NCI-H82 treated with DMSO at 0.1 percent for 48 hours (cell line): ENCODE data around the gene RXRA.
A peak's percentile ranks its signal among the peaks of the same experiment; 100 is the strongest.

Experiments used
- DNase-seq: peaks from one replicate; lab custom pipeline; 2025; ENCODE audit not compliant: unreplicated experiment; lab: John Stamatoyannopoulos, UW

RXRA gene

GRCh38 chr9:134443174-134444037 is 117.2 kb downstream of the RXRA start:
- peak; percentile 41 for DNase-seq

- DNase-seq: no peak
Measured at GRCh38 chr9:134444038-134444315, 117.7 kb downstream of the RXRA start.

- DNase-seq: no peak
Measured at GRCh38 chr9:134445000-134445399, 118.7 kb downstream of the RXRA start.

- peak; percentile 95 for DNase-seq
Measured at GRCh38 chr9:134449180-134449916, 123.1 kb downstream of the RXRA start.

DNA sequence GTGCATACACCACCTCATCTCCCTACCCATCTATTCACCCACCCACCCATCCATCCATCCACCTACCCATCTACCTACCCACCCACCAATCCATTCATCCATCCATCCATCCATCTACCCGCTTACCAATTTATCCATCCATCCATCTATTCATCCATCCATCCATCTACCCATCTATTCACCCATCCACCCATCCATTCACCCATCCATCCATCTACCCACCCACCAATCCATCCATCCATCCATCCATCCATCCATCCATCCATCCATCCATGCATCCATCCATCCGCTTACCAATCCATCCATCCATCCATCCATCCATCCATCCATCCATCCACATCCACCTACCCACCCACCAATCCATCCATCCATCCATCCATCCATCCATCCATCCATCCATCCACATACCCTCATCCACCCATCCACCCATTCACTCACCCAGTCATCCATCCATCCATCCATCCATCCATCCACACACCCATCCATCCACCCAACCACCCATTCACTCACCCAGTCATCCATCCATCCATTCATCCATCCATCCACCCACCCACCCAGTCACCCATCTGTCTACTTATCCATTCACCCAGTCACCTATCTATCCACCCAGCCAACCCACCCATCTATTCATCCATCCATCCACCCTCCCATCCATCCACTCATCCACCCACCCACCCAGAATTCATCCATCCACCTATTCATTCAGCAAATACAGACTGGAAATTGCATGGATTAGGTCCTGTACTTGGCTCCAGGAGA is 125.6 kb downstream of the RXRA start:
- DNase-seq: no peak

DNA sequence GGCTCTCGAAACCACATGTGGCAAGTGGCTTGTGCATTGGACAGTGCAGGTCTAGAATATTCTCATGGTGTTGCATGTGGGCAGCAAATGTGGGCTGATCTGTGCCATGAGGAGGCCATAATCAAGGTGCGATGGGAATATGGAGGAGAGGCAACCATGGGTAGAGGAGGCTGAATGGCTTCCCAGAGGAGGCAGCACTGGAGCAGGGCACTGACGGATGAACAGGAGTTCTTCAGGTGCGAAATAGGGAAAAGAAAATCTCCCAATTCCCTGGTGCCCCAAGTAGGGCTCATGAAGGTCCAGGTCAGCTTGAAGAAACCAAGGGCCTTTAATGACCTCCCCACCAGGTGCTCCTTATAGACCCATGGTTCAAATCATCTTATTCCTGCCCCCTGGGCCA is 126.5 kb downstream of the RXRA start:
- DNase-seq: no peak

DNA sequence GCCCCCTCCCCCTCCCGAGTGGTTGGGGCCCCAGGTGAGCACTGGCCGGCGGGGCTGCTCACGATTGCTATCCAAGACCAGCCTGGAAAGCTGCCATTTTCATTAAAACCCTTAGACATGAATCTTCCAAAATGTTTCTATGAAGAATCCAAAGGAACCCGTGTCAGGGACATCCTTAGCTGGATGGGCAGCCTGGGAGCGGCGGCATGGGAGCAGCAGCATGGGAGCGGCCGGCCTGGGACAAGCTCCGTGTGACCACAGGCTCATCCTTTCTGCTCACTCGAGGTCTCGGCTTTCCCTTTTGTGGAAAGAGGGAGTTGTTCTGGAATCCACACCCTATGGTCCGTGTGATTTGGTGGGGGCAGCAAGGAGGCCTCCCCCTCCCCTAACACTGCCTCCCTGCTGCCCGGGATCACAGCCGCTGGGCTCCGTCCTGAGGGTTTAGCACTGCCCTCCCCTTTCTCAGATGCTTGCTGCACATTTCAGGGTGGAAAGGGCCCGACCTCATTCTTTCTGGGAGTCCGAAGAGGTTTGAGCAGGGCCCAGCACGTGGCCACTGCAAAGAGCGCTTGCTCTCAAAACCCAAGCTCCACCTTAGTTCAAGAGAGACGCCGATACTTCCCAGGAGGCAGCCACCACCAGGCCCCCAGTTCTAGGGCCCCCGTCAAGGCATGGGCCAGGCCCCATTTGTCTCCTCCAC is 127.7 kb downstream of the RXRA start:
- no peak for DNase-seq

DNA sequence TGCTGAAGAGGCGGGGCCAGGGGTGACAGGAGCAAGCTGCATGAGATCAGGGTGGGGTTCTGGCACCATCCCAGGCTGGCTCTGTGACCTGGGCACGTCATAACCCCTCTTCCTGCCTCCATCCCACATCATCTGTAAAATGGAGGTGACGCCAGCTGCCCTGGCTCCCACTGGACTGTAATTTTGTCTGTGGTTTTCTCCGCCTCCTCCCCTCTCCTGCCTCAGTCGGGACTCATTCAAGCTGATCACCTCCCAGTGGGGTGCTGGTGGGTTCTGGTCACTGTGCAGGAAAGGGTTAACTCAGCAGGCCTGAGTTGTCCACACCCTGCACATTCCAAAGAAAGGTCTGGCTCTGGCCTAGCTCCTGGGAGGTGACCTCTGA is 128.2 kb downstream of the RXRA start:
- no peak for DNase-seq

GRCh38 chr9:134455021-134455471 is 128.8 kb downstream of the RXRA start:
- DNase-seq: no peak

- no peak for DNase-seq
Measured at GRCh38 chr9:134455537-134455933, 129.3 kb downstream of the RXRA start.

DNA sequence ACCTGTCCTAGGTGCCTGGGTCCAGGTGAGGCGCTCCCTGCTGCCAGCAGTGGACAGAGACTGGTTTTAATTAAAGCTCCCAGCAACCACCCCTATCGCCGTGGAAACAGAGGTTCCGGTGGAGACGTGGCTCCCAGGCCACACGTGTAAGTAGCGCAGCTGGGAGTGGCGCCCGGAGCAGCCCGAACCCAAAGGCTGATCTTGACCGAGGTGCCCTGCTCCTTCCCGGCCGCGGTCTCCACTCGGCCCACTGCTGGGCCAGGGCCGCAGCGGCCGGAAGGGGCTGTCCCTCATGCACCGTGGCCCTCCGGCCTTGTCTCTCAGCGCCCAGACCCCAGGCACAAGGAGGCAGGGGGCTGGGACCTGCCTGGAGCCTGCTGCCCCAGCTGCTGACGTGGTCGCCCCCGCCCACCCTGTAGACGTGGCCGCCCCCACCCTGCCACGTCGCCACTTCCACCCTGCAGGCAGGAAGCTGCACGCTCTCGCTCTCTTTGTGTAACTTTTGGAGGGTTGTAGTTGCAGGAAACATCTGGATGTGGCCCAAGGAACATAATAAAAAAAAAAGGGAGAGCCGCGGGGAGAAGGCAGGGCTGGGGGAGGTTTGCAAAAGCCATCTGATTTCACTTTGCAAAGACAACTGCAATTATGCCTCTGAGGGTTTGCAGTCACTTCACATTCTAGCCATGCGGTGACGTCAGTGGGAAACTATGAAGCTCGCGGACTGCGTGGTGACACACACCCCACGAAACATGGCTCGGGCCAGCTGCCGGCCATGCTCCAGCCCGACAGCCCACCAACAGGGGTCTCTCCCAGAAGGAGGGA is 129.9 kb downstream of the RXRA start:
- DNase-seq: no peak

GRCh38 chr9:134456756-134457305 is 130.6 kb downstream of the RXRA start:
- no peak for DNase-seq

DNA sequence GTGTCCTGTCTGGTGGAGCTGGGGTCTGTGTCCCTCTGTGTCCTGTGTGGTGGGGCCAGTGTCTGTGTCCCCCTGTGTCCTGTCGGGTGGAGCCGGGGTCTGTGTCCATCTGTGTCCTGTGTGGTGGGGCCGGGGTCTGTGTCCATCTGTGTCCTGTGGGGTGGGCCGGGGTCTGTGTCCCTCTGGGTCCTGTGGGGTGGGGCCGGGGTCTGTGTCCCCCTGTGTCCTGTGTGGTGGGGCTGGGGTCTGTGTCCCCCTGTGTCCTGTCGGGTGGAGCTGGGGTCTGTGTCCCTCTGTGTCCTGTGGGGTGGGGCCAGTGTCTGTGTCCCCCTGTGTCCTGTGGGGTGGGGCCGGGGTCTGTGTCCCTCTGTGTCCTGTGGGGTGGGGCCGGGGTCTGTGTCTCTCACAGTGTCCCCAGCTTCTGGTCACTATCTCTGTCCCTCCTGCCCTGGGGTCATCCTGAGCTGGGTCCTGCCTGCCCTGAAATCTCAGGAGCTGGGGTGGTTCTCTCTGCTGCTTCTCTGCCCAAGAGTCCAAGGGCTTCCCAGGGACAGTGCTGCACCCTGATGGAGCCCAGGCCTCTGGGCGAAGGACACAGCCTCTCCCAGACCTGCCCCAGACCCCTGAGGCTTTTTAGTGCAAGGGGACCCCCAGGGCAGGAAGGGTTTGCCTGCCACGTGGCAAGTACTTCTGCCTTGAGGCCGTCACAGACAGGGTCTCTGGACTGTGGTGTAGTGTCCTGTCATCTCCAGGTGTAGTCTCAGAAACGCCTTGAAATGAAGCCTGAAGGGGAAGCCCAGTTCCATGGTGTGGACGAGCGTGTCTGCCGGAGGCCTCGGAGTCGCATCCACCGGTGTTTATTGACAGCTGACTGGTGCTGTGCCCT is 131.3 kb downstream of the RXRA start:
- DNase-seq: no peak

DNA sequence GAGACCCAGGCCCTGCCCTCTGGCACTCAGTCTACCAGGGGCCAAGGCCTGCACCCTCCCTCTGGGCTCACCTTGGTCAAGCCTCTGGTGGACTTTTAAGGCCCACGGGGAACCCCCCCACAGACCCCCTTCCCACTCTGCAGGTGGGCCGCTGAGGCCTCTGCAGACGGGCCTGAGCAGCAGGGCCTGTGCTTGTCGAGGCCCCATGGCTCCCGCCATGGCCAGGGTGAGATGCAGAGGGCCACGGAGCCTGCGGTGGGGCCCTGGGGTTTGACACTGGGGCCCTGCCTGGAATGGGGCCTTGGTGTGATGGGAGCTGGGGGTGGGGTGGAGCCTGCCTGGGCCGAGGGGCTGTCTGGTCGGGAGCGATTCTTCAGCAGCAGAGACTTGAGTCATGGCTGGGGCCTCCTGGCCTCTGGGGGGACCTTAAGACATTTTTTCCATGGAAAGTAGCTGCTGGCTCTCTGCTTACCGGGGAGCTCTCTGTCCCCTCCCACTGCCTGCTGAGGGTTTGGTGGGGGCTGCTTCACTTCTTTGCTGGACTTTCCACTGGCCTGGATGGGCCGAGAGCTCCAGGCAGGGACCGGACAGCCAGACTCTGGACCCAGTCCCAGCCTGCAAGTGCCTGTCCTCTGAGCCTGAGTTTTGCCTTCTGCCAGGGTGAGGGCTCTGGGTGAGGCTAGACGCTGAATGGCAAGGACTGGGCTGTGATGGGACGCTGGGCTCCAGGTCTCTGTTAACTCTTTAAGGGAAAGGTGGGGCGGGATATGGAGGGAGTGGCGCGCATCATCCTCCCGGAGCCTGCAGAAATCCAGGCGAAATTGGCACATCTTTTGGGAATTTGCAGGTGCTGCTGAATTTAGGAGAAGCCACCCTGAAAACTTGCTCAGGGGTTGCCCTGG is 132.2 kb downstream of the RXRA start:
- DNase-seq: no peak

DNA sequence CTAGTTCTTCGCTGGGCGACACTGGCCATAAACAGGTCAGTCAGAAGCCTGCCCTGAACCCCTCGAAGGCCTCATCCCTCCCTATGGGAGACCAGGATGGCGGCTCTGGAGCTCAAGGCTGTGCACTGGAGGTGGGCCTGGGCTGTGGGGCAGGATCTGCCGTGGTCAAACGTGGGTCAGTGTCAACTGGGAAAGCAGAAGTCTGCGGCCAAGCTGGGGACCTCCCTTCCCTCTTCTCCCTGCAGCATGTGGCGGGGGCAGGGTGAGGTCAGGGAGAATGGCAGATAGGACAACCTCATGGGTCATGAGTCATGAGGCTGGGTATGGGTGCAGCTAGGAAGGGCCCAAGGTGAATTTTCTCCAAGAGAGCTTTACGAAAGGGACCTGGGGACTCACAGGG is 132.9 kb downstream of the RXRA start:
- no peak for DNase-seq

DNA sequence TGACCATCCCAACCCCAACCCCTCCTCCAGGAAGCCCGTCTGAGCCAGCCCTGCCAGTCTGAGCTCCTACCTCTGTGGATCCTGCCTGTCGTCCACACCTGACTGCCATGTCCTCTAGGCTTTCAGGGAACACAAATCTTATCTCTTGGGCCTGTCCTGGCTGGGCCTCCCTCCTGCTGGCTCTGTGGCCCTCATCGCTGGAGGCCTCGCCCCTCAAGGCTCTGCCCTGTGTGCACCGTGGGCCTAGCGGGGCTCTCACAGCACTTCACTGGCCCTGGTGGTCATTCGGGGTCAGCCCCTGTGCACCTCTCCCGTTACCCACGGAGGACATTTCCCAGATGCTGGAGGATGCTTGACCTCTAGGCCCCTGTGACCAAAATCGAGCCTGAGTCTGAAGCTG is 133.3 kb downstream of the RXRA start:
- DNase-seq: no peak

DNA sequence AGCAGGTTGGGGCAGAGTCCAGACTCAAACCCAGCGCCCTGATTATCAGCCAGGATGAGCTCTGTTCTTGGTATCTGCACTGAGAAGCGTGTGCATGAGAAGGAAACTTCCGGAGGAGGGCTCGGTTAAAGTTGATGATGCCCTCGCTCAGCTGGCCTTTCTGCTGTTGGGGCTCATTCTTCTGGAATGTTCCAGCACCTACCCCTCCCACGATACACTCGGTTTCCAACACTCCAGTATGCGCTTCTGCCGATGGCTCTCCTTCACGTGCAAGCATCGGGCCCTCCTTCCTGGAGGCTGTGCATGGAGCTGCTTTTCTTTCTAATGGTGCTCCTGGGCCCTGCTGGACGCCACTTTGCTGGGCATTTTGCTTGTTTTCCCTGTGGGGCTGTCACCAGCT is 134.0 kb downstream of the RXRA start:
- DNase-seq: no peak

GRCh38 chr9:134460896-134461295 is 134.6 kb downstream of the RXRA start:
- DNase-seq: no peak
